Sciatic nerve (tissue), 2 donors: ENCODE measurements around the gene MLC1. TPM values are rescaled to one million over a fixed set of nuclear protein-coding genes. Genes with fewer than 3 reads are reported as not detected.

Experiments
- ATAC-seq: fragments of 200-7000 bp; cut with Tn5 transposase; one replicate; pipeline ENCODE4 v1.9.1; 2020; ENCODE audit warnings: mild to moderate bottlenecking, moderate library complexity
- DNase-seq: peaks from one replicate; pipeline ENCODE4 v3.0.0-alpha.2; 2020; ENCODE audit warnings: low spot score
- intact Hi-C: fragments of 100-400 bp; cut with DNase I; formaldehyde crosslinking; loops from one replicate; pipeline ENCODE4 v1.14.2; 2022
- total RNA-seq: library from RNA; stranded (reverse); fragmentation: NEBNext Ultra II Directional; extraction: Animal tissue kit (Norgen Biotek cat#: 25700); gene quantifications from one replicate; pipeline ENCODE4 v1.2.1, GENCODE V29; 2021
- donor health status: DM: no; HTN: no; CAD: no.
- donor health status: DM: no; HTN: no; CAD: no.

Gene MLC1
- total RNA-seq, 1 donor from 2014 or later, result 0.45 TPM

DNA sequence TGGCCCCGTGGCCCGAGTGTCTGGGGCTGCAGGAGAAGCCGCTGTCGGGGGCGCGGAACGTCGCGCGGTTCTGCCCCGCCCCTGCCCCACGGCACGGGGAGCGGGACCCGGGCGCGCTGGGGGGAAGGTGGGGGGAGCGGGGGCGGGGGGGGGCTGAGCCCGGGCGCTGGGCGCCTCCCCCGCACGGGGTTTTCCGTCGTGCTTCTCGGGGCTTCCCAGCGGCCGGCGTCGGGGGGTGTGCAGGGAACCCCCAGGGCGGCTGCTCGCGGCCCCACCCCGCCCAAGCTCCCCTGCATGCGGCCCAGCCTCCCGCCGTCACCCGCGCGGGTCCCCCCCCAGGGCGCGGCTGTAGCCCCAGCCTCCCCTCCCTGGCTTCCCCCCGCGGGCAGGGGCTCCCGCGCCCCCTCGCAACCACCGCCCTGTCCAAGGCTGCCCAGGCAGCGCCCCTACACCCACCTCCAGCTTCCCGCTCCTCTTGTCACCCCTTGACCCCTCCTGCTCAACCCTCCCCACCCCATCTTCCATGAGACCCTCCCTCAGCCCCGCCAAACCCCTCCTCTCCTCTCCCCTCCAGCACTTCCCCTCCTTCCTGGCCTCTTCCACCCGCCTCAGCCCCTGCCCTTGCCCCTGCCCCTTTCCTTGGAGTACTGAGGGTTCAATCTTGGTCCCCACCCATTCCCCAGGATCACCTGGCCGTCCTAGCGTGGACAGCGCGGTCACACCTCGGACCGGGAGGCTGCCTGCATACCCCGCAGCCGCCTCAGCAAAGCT is 74.4 kb downstream of the MLC1 start:
- DNase-seq (peak; percentile 44), ATAC-seq (no peak)
- intact Hi-C loops, result no loop called here

GRCh38 chr22:50009765-50010675 is 75.2 kb downstream of the MLC1 start:
- ATAC-seq (no peak), DNase-seq (peak; percentile 61)
- intact Hi-C loops, result no loop called here

Other genes with a start within 250 kb of the MLC1 start
- 8.0 TPM for gene ZBED4, start 231.6 kb downstream of the MLC1 start, total RNA-seq
- gene ALG12, start 167.0 kb downstream of the MLC1 start, total RNA-seq, result 13.6 TPM
- 35.8 TPM for gene CRELD2, start 166.8 kb downstream of the MLC1 start, total RNA-seq
- gene PIM3, start 124.7 kb downstream of the MLC1 start, total RNA-seq, result 62.2 TPM
- not detected for gene IL17REL, start 72.7 kb downstream of the MLC1 start, total RNA-seq
- not detected for gene TTLL8, start 27.1 kb downstream of the MLC1 start, total RNA-seq
- gene MOV10L1, start 4.6 kb upstream of the MLC1 start, total RNA-seq, result 1.6 TPM
- gene PANX2, start 85.3 kb upstream of the MLC1 start, total RNA-seq, result 0.76 TPM
- 22.8 TPM for gene TRABD, start 100.5 kb upstream of the MLC1 start, total RNA-seq
- 22.6 TPM for gene SELENOO, start 115.6 kb upstream of the MLC1 start, total RNA-seq
- 47.6 TPM for gene TUBGCP6, start 159.6 kb upstream of the MLC1 start, total RNA-seq
- 32.4 TPM for gene HDAC10, start 165.8 kb upstream of the MLC1 start, total RNA-seq
- 17.8 TPM for gene MAPK12, start 176.3 kb upstream of the MLC1 start, total RNA-seq
- 20.4 TPM for gene MAPK11, start 185.0 kb upstream of the MLC1 start, total RNA-seq
- gene PLXNB2, start 222.2 kb upstream of the MLC1 start, total RNA-seq, result 160 TPM
- 14.0 TPM for gene DENND6B, start 241.6 kb upstream of the MLC1 start, total RNA-seq